ENCODE data around the gene P2RX7.

Gene P2RX7

GRCh38 chr12:121088195-121088585 is 44.5 kb upstream of the P2RX7 start:
- TF ChIP-seq CTCF (IDR thresholded peaks at IDR 0.05; ENCODE audit: control insufficient read depth, extremely low read depth, insufficient read depth), result no peak
- DNase-seq (ENCODE audit: low read depth), result no peak
- H3K4me3 ChIP-seq (ENCODE audit: low read depth, low read length), result no peak overlapping the region

GRCh38 chr12:121089031-121089812 is 43.5 kb upstream of the P2RX7 start:
- TF ChIP-seq CTCF (IDR thresholded peaks at IDR 0.05; ENCODE audit: control insufficient read depth, extremely low read depth, insufficient read depth), result no peak
- DNase-seq (ENCODE audit: low read depth), result no peak

GRCh38 chr12:121089813-121090430 is 42.8 kb upstream of the P2RX7 start:
- no peak for TF ChIP-seq CTCF (IDR thresholded peaks at IDR 0.05; ENCODE audit: control insufficient read depth, extremely low read depth, insufficient read depth)

More at GRCh38 chr12:121089031-121089812, 43.5 kb upstream of the P2RX7 start:
- no peak overlapping the region for H3K4me3 ChIP-seq (ENCODE audit: low read depth, low read length)

GRCh38 chr12:121090586-121091514 is 41.8 kb upstream of the P2RX7 start:
- no peak for DNase-seq (ENCODE audit: low read depth)
- no peak for TF ChIP-seq CTCF (IDR thresholded peaks at IDR 0.05; ENCODE audit: control insufficient read depth, extremely low read depth, insufficient read depth)
- H3K4me3 ChIP-seq (ENCODE audit: low read depth, low read length), result no peak overlapping the region

More at GRCh38 chr12:121089813-121090430, 42.8 kb upstream of the P2RX7 start:
- H3K4me3 ChIP-seq (ENCODE audit: low read depth, low read length), result no peak overlapping the region
- no peak for DNase-seq (ENCODE audit: low read depth)

GRCh38 chr12:121092034-121092433 is 40.6 kb upstream of the P2RX7 start:
- DNase-seq (ENCODE audit: low read depth), result no peak
- no peak for TF ChIP-seq CTCF (IDR thresholded peaks at IDR 0.05; ENCODE audit: control insufficient read depth, extremely low read depth, insufficient read depth)
- no peak overlapping the region for H3K4me3 ChIP-seq (ENCODE audit: low read depth, low read length)

- no peak overlapping the region for H3K4me3 ChIP-seq (ENCODE audit: low read depth, low read length)
- DNase-seq (ENCODE audit: low read depth), result no peak
- no peak for TF ChIP-seq CTCF (IDR thresholded peaks at IDR 0.05; ENCODE audit: control insufficient read depth, extremely low read depth, insufficient read depth)
These were observed 39.2 kb upstream of the P2RX7 start for GRCh38 chr12:121093487-121093891.
